BJ (cell line): ENCODE results near the gene OR6N2. TPM values are rescaled to one million over a fixed set of nuclear protein-coding genes. Genes with fewer than 3 reads are reported as not detected.

Source experiments
- CTCF ChIA-PET: fragments of 350-600 bp; formaldehyde crosslinking; extraction: SDS; loops from one replicate; lab custom pipeline; 2021; ENCODE audit warnings: antibody characterized with exemption, inconsistent platforms; lab: Yijun Ruan, JAX
- POLR2A ChIA-PET: fragments of 300-600 bp; sonication (Branson Sonifier 250); formaldehyde crosslinking; extraction: SDS; loops from one replicate; lab custom pipeline; 2021; ENCODE audit warnings: antibody characterized with exemption; lab: Charles Lee
- DNase-seq: peaks from one replicate; pipeline ENCODE4 v3.0.0-alpha.2; 2011; ENCODE audit warnings: low read depth
- H3K27me3 ChIP-seq: 2 replicates; pipeline ENCODE4 v1.6.0; 2011; ENCODE audit warnings: low read length; ENCODE audit not compliant: control insufficient read depth, insufficient read depth
- H3K36me3 ChIP-seq: 2 replicates; pipeline ENCODE4 v1.5.1; 2011; ENCODE audit warnings: low read length; ENCODE audit not compliant: control insufficient read depth, insufficient read depth
- H3K4me3 ChIP-seq: 2 replicates; pipeline ENCODE4 v1.5.1; 2011; ENCODE audit warnings: low read depth, mild to moderate bottlenecking, control low read depth, low read length
- polyA plus RNA-seq: library from polyadenylated mRNA; depleted of rRNA; stranded (reverse); fragments of >200 nt; gene quantifications from 2 replicates; pipeline ENCODE4 v1.2.3, GENCODE V29; 2011
- TF ChIP-seq, protein P1 (sequence below): IDR thresholded peaks from 2 replicates; pipeline ENCODE4 v1.5.1; 2011; ENCODE audit warnings: low read depth, mild to moderate bottlenecking, control low read depth, inconsistent platforms, low read length, moderate library complexity; ENCODE audit not compliant: insufficient read depth

Gene OR6N2
- polyA plus RNA-seq, 1 experiment, result not detected

DNA sequence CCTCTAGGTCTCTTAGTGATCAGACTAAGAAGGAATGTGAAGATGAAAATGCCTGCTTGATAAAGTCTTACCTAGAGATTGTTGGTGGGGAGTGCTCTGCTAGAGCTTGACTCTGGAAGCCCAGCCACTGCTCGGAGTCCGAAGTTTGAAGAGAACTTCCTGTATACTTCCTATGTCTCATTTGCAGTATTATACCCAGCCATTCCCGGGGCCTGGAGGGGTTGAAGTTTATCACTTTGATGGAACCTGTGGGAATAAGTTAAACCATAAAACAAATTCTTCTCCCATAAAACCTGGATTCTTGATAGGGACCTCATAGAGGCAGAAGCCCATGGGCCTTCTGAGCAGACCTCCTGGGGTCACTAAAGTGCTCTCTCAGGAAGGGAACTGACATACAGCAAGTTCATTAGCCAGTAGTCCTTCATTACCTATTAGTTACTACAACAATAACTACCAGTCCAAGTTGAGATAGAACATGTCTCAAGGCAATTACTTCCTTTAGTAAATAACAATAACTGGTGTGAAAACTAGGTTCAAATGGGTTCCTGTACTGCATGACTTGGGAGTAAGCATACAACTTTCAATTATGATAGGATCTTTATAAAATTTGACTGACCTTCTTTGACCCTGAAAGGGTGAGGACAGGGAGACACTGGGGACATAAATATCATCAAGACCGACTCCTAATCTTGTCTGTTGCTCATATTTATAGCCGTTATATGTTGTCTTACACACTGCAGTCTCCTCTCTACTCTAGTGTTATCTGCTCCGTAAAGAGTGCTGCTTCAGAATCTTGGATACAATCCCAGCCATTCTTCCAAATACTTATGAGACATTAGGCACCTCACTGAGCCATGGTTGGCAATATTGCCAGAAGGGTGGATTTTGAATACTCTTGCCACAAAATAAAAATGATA, 8.8 kb downstream of the OR6N2 start, which contains the start of gene OR6N1:
OR6N1 (minus strand) TSS at position 246 of the 917 bp plus-strand sequence. CDS start 5,513 bp downstream, outside the sequence.
- ChIA-PET CTCF (no interaction called here), POLR2A (no interaction called here)
- TF ChIP-seq, protein P1, sequence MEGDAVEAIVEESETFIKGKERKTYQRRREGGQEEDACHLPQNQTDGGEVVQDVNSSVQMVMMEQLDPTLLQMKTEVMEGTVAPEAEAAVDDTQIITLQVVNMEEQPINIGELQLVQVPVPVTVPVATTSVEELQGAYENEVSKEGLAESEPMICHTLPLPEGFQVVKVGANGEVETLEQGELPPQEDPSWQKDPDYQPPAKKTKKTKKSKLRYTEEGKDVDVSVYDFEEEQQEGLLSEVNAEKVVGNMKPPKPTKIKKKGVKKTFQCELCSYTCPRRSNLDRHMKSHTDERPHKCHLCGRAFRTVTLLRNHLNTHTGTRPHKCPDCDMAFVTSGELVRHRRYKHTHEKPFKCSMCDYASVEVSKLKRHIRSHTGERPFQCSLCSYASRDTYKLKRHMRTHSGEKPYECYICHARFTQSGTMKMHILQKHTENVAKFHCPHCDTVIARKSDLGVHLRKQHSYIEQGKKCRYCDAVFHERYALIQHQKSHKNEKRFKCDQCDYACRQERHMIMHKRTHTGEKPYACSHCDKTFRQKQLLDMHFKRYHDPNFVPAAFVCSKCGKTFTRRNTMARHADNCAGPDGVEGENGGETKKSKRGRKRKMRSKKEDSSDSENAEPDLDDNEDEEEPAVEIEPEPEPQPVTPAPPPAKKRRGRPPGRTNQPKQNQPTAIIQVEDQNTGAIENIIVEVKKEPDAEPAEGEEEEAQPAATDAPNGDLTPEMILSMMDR, result no peak
- Histone ChIP-seq H3K36me3 (no peaks in the 10 kb centered on the region), H3K27me3 (no peaks in the 10 kb centered on the region), H3K4me3 (no peak within 1 kb of the TSS)
- DNase-seq, result no peak

- POLR2A ChIA-PET, result no interaction called here
- CTCF ChIA-PET, result no interaction called here
- no peak for DNase-seq
- TF ChIP-seq, protein P1, result no peak
- no peak within 1 kb of the TSS for H3K4me3 ChIP-seq
- no peaks in the 10 kb centered on the region for H3K27me3 ChIP-seq
- no peaks in the 10 kb centered on the region for H3K36me3 ChIP-seq
Observed at GRCh38 chr1:158754420-158754819, 26.6 kb downstream of the OR6N2 start, which contains the start of gene OR6K6. Gene OR6K6, plus strand, starts transcription at chr1:158754720. Its CDS starts 168 bp downstream, at chr1:158754888.

DNA sequence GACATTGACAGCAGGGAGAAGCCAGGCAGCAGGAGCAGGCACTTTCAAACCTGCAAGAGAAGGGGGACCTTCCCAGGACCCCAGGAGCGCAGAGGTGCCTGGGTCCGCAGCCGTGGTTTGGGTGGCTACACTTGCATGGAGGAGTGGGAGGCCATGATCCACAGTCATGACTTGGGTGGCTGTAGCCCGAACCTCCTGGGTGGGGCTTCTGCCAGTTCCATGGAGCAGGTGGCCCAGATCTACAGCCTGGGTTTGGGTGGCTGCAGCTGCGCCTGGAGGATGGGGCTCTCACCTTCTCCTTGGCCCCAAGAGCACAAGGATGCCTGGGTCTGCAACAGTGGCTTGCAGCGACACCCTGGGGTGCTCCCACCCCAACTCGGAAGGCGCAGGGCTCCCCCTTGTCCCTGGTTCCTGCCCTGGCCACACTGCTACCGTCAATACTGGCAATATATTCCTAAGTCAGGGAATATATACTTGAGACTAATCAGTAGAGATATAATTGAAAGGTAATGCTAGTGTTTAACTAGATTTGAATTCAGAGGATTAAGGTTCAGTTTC, 28.8 kb downstream of the OR6N2 start:
- POLR2A ChIA-PET, result no interaction called here
- no peak for DNase-seq
- CTCF ChIA-PET, result no interaction called here
- no peak overlapping the region for H3K4me3 ChIP-seq
- H3K27me3 ChIP-seq, result no peaks in the 10 kb centered on the region
- no peaks in the 10 kb centered on the region for H3K36me3 ChIP-seq
- TF ChIP-seq, protein P1, result no peak

DNA sequence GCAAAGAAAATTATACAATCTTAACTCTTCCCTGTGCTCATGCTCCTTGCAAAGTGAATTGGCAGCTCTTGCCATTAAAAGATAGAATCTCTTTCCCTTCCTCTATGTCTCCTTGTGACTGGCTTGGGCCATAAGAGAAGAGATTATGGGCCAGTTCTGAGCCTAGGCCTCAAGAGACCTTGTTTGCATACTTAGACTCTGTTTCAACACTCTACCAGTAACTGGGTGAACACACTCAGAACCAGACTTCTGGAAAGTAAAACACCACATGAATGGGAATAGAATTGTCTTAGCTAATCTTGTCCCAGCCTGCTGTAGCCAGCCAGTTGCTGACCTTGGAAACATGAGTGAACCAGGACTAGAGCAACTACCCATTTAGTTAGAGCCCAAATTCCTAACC, 45.2 kb downstream of the OR6N2 start:
- Histone ChIP-seq H3K36me3 (no peaks in the 10 kb centered on the region), H3K4me3 (no peak overlapping the region), H3K27me3 (no peaks in the 10 kb centered on the region)
- ChIA-PET CTCF (no interaction called here), POLR2A (interaction anchor here (0.5 kb wide), 1 partner anchor 534 kb away, joined by 3 read pairs; no protein-coding TSS in a partner anchor)
- TF ChIP-seq, protein P1, result no peak
- no peak for DNase-seq

DNA sequence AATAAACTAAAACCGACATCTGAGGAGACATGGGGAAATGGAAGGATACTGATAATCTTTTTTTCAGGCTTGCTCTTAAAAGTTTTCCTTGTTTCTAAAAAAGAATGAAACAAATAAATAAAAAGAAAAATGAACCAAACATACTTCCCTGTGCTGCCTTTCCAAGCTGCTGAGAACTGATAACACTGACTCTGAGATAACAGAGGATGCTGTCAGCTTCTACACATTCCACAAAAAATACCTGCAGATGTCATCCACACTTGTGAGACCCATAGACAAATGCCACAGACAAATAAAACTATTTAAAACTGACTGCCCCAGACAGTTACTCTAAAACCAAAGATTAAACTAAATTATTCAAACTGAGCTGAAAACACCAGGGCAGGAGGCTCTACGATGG, 48.5 kb downstream of the OR6N2 start:
- Histone ChIP-seq H3K36me3 (no peaks in the 10 kb centered on the region), H3K27me3 (no peaks in the 10 kb centered on the region), H3K4me3 (no peak overlapping the region)
- CTCF ChIA-PET, result no interaction called here
- DNase-seq, result no peak
- TF ChIP-seq, protein P1, result no peak
- POLR2A ChIA-PET, result no interaction called here
